GM12878 (cell line): ENCODE results near the gene GRIN2D. TPM values are rescaled to one million over a fixed set of nuclear protein-coding genes. Genes with fewer than 3 reads are reported as not detected.
A peak's percentile ranks its signal among the peaks of the same experiment; 100 is the strongest.

Experiments used
- ATAC-seq: fragments of 200-7000 bp; cut with Tn5 transposase; 3 replicates; pipeline ENCODE4 v1.9.1; 2020; ENCODE audit warnings: mild to moderate bottlenecking, moderate library complexity
- Bru-seq: library from RNA; stranded (reverse); fragments of 400-500 nt; gene quantifications from one replicate; lab custom pipeline; 2021; lab: Mats Ljungman, UMichigan
- BruChase-seq, 2 experiments: library from RNA; stranded (reverse); fragments of 400-500 nt; gene quantifications; one replicate each; lab custom pipeline; 2021; lab: Mats Ljungman, UMichigan
- BruUV-seq: library from RNA; stranded (reverse); fragments of 400-500 nt; replicated peaks from 2 replicates; lab custom pipeline; 2021; lab: Mats Ljungman, UMichigan
- CTCF ChIA-PET: fragments of 300-600 bp; sonication (Branson Sonifier 250); formaldehyde crosslinking; extraction: SDS; loops from one replicate; lab custom pipeline; 2021; ENCODE audit warnings: inconsistent platforms; lab: Yijun Ruan, JAX
- POLR2A ChIA-PET: fragments of 350-600 bp; formaldehyde crosslinking; extraction: SDS; loops from one replicate; lab custom pipeline; 2021; ENCODE audit warnings: inconsistent platforms; lab: Charles Lee
- RAD21 ChIA-PET: fragments of 300-600 bp; sonication (Branson Sonifier 250); formaldehyde crosslinking; loops from one replicate; lab custom pipeline; 2023; ENCODE audit warnings: antibody characterized with exemption; ENCODE audit not compliant: unreplicated experiment; lab: Charles Lee
- SMC1A ChIA-PET: fragments of 300-600 bp; sonication (Branson Sonifier 250); formaldehyde crosslinking; loops from one replicate; lab custom pipeline; 2023; ENCODE audit not compliant: unreplicated experiment, uncharacterized antibody; lab: Charles Lee
- DNase-seq: peaks from one replicate; pipeline ENCODE4 v3.0.0-alpha.2; 2011; ENCODE audit warnings: low read depth, low spot score
- FAIRE-seq: peaks from 3 replicates; lab custom pipeline; 2011; peaks lifted over from hg19 to GRCh38; lab: Jason Lieb, UNC
- H2AFZ ChIP-seq: 2 replicates; pipeline ENCODE4 v1.6.0; 2011; ENCODE audit warnings: low read depth, low read length, control low read depth; ENCODE audit not compliant: control insufficient read depth
- H3K27ac ChIP-seq: 2 replicates; pipeline ENCODE4 v1.5.1; 2011; ENCODE audit warnings: control low read depth; ENCODE audit not compliant: control insufficient read depth, insufficient read depth
- H3K27me3 ChIP-seq, 2 experiments: replicated peaks in 1 of 2; 2 replicates each; pipeline versions ENCODE4 v1.6.0 to v1.6.1; 2011; ENCODE audit warnings: low read length in 1 of 2; ENCODE audit not compliant: control insufficient read depth in 2 of 2, insufficient read depth in 2 of 2
- H3K36me3 ChIP-seq, 2 experiments: 2 replicates each; pipeline ENCODE4 v1.5.1; 2011; ENCODE audit warnings: low read length in 1 of 2; ENCODE audit not compliant: control insufficient read depth in 2 of 2, insufficient read depth in 2 of 2
- H3K4me1 ChIP-seq: 2 replicates; pipeline ENCODE4 v1.6.1; 2011; ENCODE audit warnings: mild to moderate bottlenecking, low read length, moderate library complexity, mixed read lengths; ENCODE audit not compliant: control insufficient read depth, insufficient read depth
- H3K4me2 ChIP-seq: 2 replicates; pipeline ENCODE4 v1.6.0; 2011; ENCODE audit warnings: control low read depth; ENCODE audit not compliant: control insufficient read depth, insufficient read depth
- H3K4me3 ChIP-seq: fragments of 200-600 bp; sonication (generic); 2 replicates; pipeline ENCODE4 v1.5.1; 2016
- H3K79me2 ChIP-seq: 2 replicates; pipeline ENCODE4 v1.6.0; 2011; ENCODE audit warnings: low read length; ENCODE audit not compliant: control insufficient read depth, insufficient read depth
- H3K9ac ChIP-seq: 2 replicates; pipeline ENCODE4 v1.8.0; 2011; ENCODE audit warnings: low read length, control low read depth, mixed read lengths; ENCODE audit not compliant: control insufficient read depth, insufficient read depth
- H3K9me3 ChIP-seq: replicated peaks from 3 replicates; pipeline ENCODE4 v1.5.1; 2011; ENCODE audit warnings: mild to moderate bottlenecking, low read length; ENCODE audit not compliant: control insufficient read depth, insufficient read depth
- H4K20me1 ChIP-seq: 2 replicates; pipeline ENCODE4 v1.6.0; 2011; ENCODE audit not compliant: control insufficient read depth, insufficient read depth
- BCL11A ChIP-seq: IDR thresholded peaks from 2 replicates; pipeline ENCODE4 v1.6.1; 2011; ENCODE audit warnings: low read depth, low read length
- GATAD2B ChIP-seq: fragments of 450-650 bp; conservative IDR thresholded peaks from 2 replicates; pipeline ENCODE4 v1.6.1; 2017; ENCODE audit warnings: low read depth, mild to moderate bottlenecking, moderate library complexity
- HCFC1 ChIP-seq: fragments of 150-350 bp; IDR thresholded peaks from 2 replicates; pipeline ENCODE4 v1.6.1; 2014; ENCODE audit warnings: low read length
- NR2C1 ChIP-seq: fragments of 450-650 bp; IDR thresholded peaks from 2 replicates; pipeline ENCODE4 v1.6.1; 2017; ENCODE audit warnings: antibody characterized with exemption, mild to moderate bottlenecking, moderate library complexity
- PAX8 ChIP-seq: fragments of 450-650 bp; IDR thresholded peaks from 2 replicates; pipeline ENCODE4 v1.6.1; 2017; ENCODE audit warnings: mild to moderate bottlenecking, moderate library complexity
- SIN3A ChIP-seq: IDR thresholded peaks from 2 replicates; pipeline ENCODE4 v1.6.1; 2012; ENCODE audit warnings: low read depth, low read length, improper control_type of control experiment
- STAT3 ChIP-seq: IDR thresholded peaks from 2 replicates; pipeline ENCODE4 v1.6.1; 2011; ENCODE audit warnings: low read depth, low read length, improper control_type of control experiment
- SUZ12 ChIP-seq: fragments of 200-600 bp; sonication (generic); IDR thresholded peaks from one replicate; pipeline ENCODE4 v1.6.1; 2018; ENCODE audit warnings: antibody characterized with exemption, mild to moderate bottlenecking; ENCODE audit not compliant: unreplicated experiment
- WGBS: methylation state at CpG from one replicate; pipeline ENCODE4 v1.1.6; 2016; ENCODE audit warnings: low lambda C conversion rate; ENCODE audit not compliant: insufficient replicate concordance, insufficient coverage; ENCODE audit errors: missing lambda C conversion rate; 5-methylcytosine and 5-hydroxymethylcytosine counted together
- in situ Hi-C: fragments of 300-500 bp; cut with MboI; formaldehyde crosslinking; loops from 9 replicates; pipeline ENCODE4 v1.14.3; 2018; ENCODE audit warnings: mixed read lengths
- intact Hi-C: fragments of 100-400 bp; cut with micrococcal nuclease; formaldehyde crosslinking; loops from one replicate; pipeline ENCODE4 v1.14.2; 2022; ENCODE audit not compliant: unreplicated experiment
- long read RNA-seq, 2 experiments: library from polyadenylated mRNA; unstranded; transcript quantifications; one replicate each; pipeline ENCODE4 v2.0.0, GENCODE V29; 2019 to 2020
- polyA minus RNA-seq, 3 experiments: library from RNA; depleted of rRNA, polyadenylated mRNA; stranded (reverse); fragments of >200 nt; gene quantifications; 2 replicates each; pipeline ENCODE4 v1.2.3, GENCODE V29; 2011
- polyA plus RNA-seq, 11 experiments: library from polyadenylated mRNA; depleted of rRNA in 4 of 11; unstranded in 6 of 11; stranded (reverse) in 5 of 11; fragments of >200 nt; fragmentation: Nextera tagmentation in 4 of 11; fragmentation: Illumina TruSeq in 1 of 11; extraction: Ambion mirVana in 4 of 11; extraction: Trizol in 1 of 11; gene quantifications; 1 replicate in 1 of 11; 2 replicates in 10 of 11; pipeline versions ENCODE4 v1.2.1 to v1.2.3, GENCODE V29; 2011 to 2016; ENCODE audit warnings: inconsistent platforms in 2 of 11, missing spikeins in 2 of 11, low read depth in 1 of 11
- total RNA-seq, 4 experiments: library from RNA; depleted of rRNA in 3 of 4; stranded (reverse); fragments of >200 nt in 3 of 4; fragmentation: Illumina TruSeq in 1 of 4; extraction: Trizol in 1 of 4; gene quantifications; 2 replicates each; pipeline versions ENCODE4 v1.2.1 to v1.2.3, GENCODE V29; 2013 to 2021
- TF ChIP-seq, protein P1 (sequence below): IDR thresholded peaks from 2 replicates; pipeline ENCODE4 v1.6.1; 2011; ENCODE audit warnings: low read depth, low read length, improper control_type of control experiment, borderline replicate concordance
- TF ChIP-seq, protein P2 (sequence below): IDR thresholded peaks from 2 replicates; pipeline ENCODE4 v1.6.1; 2012; ENCODE audit warnings: low read depth, low read length, improper control_type of control experiment
- TF ChIP-seq, protein P3 (sequence below): fragments of 150-350 bp; IDR thresholded peaks from 2 replicates; pipeline ENCODE4 v1.6.1; 2014; ENCODE audit warnings: mild to moderate bottlenecking, low read depth, low read length
- TF ChIP-seq, protein P4 (sequence below): fragments of 450-650 bp; IDR thresholded peaks from 2 replicates; pipeline ENCODE4 v1.6.1; 2017; ENCODE audit warnings: mild to moderate bottlenecking, moderate library complexity

GRIN2D gene
- 0.58 and 0.83 TPM in 2 replicates for total RNA-seq (2013; cell fraction: nucleolus; rRNA removed)
- 0.05 and 0.06 TPM in 2 replicates for total RNA-seq (2014; rRNA removed)
- 0.05 TPM in 1 of 2 replicates, not detected in the other for total RNA-seq (2014; rRNA removed; fragmentation: Illumina TruSeq; extraction: Trizol)
- 0.32 and 0.38 TPM in 2 replicates for total RNA-seq (2021)
- 0.09 TPM for polyA plus RNA-seq (2011; ENCODE audit: low read depth)
- polyA plus RNA-seq (2011; rRNA removed) = 0.03 TPM in 2 replicates
- 0.02 and 0.04 TPM in 2 replicates for polyA plus RNA-seq (2011; cell fraction: cytosol; rRNA removed)
- polyA plus RNA-seq (2011; cell fraction: nucleus; rRNA removed) = 0.13 and 0.22 TPM in 2 replicates
- polyA plus RNA-seq (2012) = 0.29 and 0.32 TPM in 2 replicates
- polyA plus RNA-seq (2014; fragmentation: Illumina TruSeq; extraction: Trizol) = 0.07 TPM in 1 of 2 replicates, not detected in the other
- not detected for polyA plus RNA-seq (2014; fragmentation: Nextera tagmentation; extraction: Ambion mirVana)
- polyA plus RNA-seq (2014; rRNA removed) = 0.03 and 0.04 TPM in 2 replicates
- polyA plus RNA-seq (2016; fragmentation: Nextera tagmentation; extraction: Ambion mirVana) = under 1 TPM; 0.03 TPM
- polyA minus RNA-seq (2011; rRNA and poly(A)+ RNA removed) = 0.05 TPM in 1 of 2 replicates, not detected in the other
- polyA minus RNA-seq (2011; cell fraction: cytosol; rRNA and poly(A)+ RNA removed) = not detected in 2 replicates
- 0.10 and 0.12 TPM in 2 replicates for polyA minus RNA-seq (2011; cell fraction: nucleus; rRNA and poly(A)+ RNA removed)
- percentile 31 among the genes with signal in this experiment for Bru-seq, nascent RNA
- percentile 35 among the genes with signal in this experiment for BruChase-seq, experiment 1, labeled RNA remaining after a 6-hour chase
- BruChase-seq, experiment 2, labeled RNA remaining after a 2-hour chase = percentile 30 among the genes with signal in this experiment
- long read RNA-seq, experiment 1 = 0 reads
- long read RNA-seq, experiment 2 = 0 reads

DNA sequence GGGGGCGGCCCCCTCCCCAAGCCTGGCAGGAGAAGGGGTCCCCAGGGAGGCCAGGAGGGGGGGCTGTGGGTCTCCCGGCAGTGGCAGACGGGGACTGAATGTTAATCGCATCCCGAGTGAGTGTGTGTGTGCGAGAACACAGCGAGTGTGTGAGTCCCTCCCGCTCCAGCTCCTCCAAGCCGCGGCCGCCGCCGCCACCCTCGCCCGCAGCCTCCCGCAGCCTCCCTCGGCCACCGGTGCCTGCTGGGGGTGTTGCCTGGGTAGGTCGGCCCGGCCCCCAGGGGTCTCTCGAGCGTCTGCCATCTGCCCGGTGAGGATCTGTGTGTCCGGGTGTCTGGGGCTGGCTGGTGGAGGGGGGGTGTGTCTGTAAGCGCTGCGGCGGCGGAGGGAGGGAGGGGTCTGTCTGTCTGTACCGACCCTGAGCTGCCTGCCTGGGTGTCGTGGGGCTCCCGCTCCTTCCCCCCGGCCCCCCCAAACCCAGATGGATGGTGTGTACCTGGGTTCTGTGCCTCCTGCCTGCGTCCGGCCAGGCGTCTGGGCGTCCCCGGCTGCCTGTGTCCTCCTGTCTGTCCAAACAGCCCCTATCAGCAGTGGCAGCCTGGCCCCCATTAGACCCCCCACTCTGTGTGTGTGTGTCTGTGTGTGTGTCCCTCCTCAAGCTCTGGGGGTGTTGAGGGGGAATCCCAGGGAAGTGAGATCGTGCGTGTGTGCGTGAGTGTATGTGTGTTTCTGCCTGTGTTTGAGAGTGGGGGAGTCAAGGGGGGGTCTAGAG, at the start of gene GRIN2D:
TSS of gene GRIN2D (plus strand) at position 110 of the 772 bp plus-strand sequence. CDS start 4,725 bp downstream, outside the sequence.
- Histone ChIP-seq H3K4me1 (peaks cover 9% of the 10 kb centered on the region; the same call in 1 of the 2 replicates), H3K4me3 (no peak within 1 kb of the TSS), H3K36me3 (peaks cover 1 to 4% of the 10 kb centered on the region in 2 experiments; a peak in 2 of 4 replicates), H3K27ac (no peak within 1 kb of the TSS), H2AFZ (no peak within 1 kb of the TSS), H3K9me3 (no peaks in the 10 kb centered on the region), H3K4me2 (no peak within 1 kb of the TSS), H4K20me1 (no peaks in the 10 kb centered on the region), H3K9ac (no peak within 1 kb of the TSS), H3K79me2 (peaks cover 19% of the 10 kb centered on the region), H3K27me3 (peaks cover 13 to 16% of the 10 kb centered on the region in 2 experiments)
- FAIRE-seq (no peak), DNase-seq (no peak), ATAC-seq (no peak)
- intact Hi-C loops = no loop called here
- ChIA-PET RAD21 (no interaction called here), POLR2A (interaction anchor here (1.3 kb wide), 1 partner anchor 61 kb away, joined by 3 read pairs; no protein-coding TSS in a partner anchor), SMC1A (no interaction called here), CTCF (interaction anchor here (1.1 to 1.4 kb wide), 2 partner anchors 8 to 30 kb away, joined by 3 read pairs; partner anchors contain the start of genes SYNGR4 and TMEM143)
- in situ Hi-C loops = no loop called here
- BruUV-seq = no TSS peak
- WGBS = 8% methylated on average over 29 of the region's 40 CpGs
- TF ChIP-seq, protein P1, sequence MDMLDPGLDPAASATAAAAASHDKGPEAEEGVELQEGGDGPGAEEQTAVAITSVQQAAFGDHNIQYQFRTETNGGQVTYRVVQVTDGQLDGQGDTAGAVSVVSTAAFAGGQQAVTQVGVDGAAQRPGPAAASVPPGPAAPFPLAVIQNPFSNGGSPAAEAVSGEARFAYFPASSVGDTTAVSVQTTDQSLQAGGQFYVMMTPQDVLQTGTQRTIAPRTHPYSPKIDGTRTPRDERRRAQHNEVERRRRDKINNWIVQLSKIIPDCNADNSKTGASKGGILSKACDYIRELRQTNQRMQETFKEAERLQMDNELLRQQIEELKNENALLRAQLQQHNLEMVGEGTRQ = no peak
- TF ChIP-seq, protein P2, sequence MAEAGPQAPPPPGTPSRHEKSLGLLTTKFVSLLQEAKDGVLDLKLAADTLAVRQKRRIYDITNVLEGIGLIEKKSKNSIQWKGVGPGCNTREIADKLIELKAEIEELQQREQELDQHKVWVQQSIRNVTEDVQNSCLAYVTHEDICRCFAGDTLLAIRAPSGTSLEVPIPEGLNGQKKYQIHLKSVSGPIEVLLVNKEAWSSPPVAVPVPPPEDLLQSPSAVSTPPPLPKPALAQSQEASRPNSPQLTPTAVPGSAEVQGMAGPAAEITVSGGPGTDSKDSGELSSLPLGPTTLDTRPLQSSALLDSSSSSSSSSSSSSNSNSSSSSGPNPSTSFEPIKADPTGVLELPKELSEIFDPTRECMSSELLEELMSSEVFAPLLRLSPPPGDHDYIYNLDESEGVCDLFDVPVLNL = no peak
- TF ChIP-seq NR2C1 (no peak), SIN3A (no peak), HCFC1 (no peak), BCL11A (no peak), SUZ12 (no peak), GATAD2B (no peak), PAX8 (no peak), STAT3 (no peak)
- TF ChIP-seq, protein P3, sequence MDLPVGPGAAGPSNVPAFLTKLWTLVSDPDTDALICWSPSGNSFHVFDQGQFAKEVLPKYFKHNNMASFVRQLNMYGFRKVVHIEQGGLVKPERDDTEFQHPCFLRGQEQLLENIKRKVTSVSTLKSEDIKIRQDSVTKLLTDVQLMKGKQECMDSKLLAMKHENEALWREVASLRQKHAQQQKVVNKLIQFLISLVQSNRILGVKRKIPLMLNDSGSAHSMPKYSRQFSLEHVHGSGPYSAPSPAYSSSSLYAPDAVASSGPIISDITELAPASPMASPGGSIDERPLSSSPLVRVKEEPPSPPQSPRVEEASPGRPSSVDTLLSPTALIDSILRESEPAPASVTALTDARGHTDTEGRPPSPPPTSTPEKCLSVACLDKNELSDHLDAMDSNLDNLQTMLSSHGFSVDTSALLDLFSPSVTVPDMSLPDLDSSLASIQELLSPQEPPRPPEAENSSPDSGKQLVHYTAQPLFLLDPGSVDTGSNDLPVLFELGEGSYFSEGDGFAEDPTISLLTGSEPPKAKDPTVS = no peak
- TF ChIP-seq, protein P4, sequence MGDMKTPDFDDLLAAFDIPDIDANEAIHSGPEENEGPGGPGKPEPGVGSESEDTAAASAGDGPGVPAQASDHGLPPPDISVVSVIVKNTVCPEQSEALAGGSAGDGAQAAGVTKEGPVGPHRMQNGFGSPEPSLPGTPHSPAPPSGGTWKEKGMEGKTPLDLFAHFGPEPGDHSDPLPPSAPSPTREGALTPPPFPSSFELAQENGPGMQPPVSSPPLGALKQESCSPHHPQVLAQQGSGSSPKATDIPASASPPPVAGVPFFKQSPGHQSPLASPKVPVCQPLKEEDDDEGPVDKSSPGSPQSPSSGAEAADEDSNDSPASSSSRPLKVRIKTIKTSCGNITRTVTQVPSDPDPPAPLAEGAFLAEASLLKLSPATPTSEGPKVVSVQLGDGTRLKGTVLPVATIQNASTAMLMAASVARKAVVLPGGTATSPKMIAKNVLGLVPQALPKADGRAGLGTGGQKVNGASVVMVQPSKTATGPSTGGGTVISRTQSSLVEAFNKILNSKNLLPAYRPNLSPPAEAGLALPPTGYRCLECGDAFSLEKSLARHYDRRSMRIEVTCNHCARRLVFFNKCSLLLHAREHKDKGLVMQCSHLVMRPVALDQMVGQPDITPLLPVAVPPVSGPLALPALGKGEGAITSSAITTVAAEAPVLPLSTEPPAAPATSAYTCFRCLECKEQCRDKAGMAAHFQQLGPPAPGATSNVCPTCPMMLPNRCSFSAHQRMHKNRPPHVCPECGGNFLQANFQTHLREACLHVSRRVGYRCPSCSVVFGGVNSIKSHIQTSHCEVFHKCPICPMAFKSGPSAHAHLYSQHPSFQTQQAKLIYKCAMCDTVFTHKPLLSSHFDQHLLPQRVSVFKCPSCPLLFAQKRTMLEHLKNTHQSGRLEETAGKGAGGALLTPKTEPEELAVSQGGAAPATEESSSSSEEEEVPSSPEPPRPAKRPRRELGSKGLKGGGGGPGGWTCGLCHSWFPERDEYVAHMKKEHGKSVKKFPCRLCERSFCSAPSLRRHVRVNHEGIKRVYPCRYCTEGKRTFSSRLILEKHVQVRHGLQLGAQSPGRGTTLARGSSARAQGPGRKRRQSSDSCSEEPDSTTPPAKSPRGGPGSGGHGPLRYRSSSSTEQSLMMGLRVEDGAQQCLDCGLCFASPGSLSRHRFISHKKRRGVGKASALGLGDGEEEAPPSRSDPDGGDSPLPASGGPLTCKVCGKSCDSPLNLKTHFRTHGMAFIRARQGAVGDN = no peak
